Coronary artery (tissue), 2 donors: ENCODE data around the gene HS3ST5.

Source experiments
- DNase-seq: peaks from one replicate; pipeline ENCODE4 v3.0.0-alpha.2; 2017; ENCODE audit warnings: low spot score
- H3K27ac ChIP-seq, 2 donors: fragments of 200-600 bp; sonication (generic); one replicate each; pipeline ENCODE4 v1.5.1; 2016 to 2019
- H3K4me3 ChIP-seq: fragments of 200-600 bp; sonication (generic); 2 replicates; pipeline ENCODE4 v1.5.1; 2016; ENCODE audit warnings: mild to moderate bottlenecking, moderate library complexity
- CTCF ChIP-seq: fragments of 200-600 bp; sonication (generic); IDR thresholded peaks from one replicate; pipeline ENCODE4 v1.5.1; 2019; ENCODE audit warnings: antibody characterized with exemption

HS3ST5 gene

GRCh38 chr6:114260810-114261209 lies 82.0 kb downstream of the HS3ST5 start:
- Histone ChIP-seq H3K27ac (no peak overlapping the region), H3K4me3 (no peak overlapping the region)
- DNase-seq: no peak
- no peak for TF ChIP-seq CTCF

- Histone ChIP-seq H3K4me3 (no peak overlapping the region), H3K27ac (no peak overlapping the region)
- DNase-seq: no peak
- TF ChIP-seq CTCF: no peak
Observed at GRCh38 chr6:114258376-114258775, 84.4 kb downstream of the HS3ST5 start.

- DNase-seq: no peak
- no peak for TF ChIP-seq CTCF
- Histone ChIP-seq H3K27ac (no peak overlapping the region), H3K4me3 (no peak overlapping the region)
Observed at GRCh38 chr6:114253431-114253830, 89.4 kb downstream of the HS3ST5 start.

GRCh38 chr6:114249522-114249921 lies 93.3 kb downstream of the HS3ST5 start:
- no peak for DNase-seq
- no peak overlapping the region for H3K27ac ChIP-seq
- H3K4me3 ChIP-seq: no peak overlapping the region
- TF ChIP-seq CTCF: no peak

- Histone ChIP-seq H3K4me3 (no peak overlapping the region), H3K27ac (no peak overlapping the region)
- no peak for DNase-seq
- no peak for TF ChIP-seq CTCF
Observed at GRCh38 chr6:114247101-114247500, 95.7 kb downstream of the HS3ST5 start.

GRCh38 chr6:114240796-114241195 lies 102.0 kb downstream of the HS3ST5 start:
- no peak for DNase-seq
- no peak for TF ChIP-seq CTCF
- Histone ChIP-seq H3K27ac (no peak overlapping the region), H3K4me3 (no peak overlapping the region)

GRCh38 chr6:114228675-114229074 lies 114.1 kb downstream of the HS3ST5 start:
- Histone ChIP-seq H3K4me3 (no peak overlapping the region), H3K27ac (no peak overlapping the region)
- no peak for DNase-seq
- TF ChIP-seq CTCF: no peak
